RWPE2 (cell line): ENCODE results near the gene CCDC192.

Experiments
- ATAC-seq: fragments of 200-7000 bp; cut with Tn5 transposase; 3 replicates; pipeline ENCODE4 v1.9.1; 2021; ENCODE audit warnings: low read depth
- DNase-seq: peaks from one replicate; pipeline ENCODE4 v3.0.0-alpha.2; 2020; ENCODE audit warnings: low spot score
- H3K27ac ChIP-seq: fragments of 450-650 bp; 2 replicates; pipeline ENCODE4 v1.5.1; 2017; ENCODE audit warnings: mild to moderate bottlenecking; ENCODE audit not compliant: poor library complexity, severe bottlenecking
- H3K27me3 ChIP-seq: fragments of 250-450 bp; sonication (Bioruptor Pico); 2 replicates; pipeline ENCODE4 v1.5.1; 2021; ENCODE audit warnings: mild to moderate bottlenecking, moderate library complexity; ENCODE audit not compliant: insufficient read depth, poor library complexity, severe bottlenecking
- H3K36me3 ChIP-seq: fragments of 250-450 bp; sonication (Bioruptor Pico); 2 replicates; pipeline ENCODE4 v1.5.1; 2020; ENCODE audit warnings: low read depth, mild to moderate bottlenecking, moderate library complexity
- H3K4me1 ChIP-seq: fragments of 250-450 bp; sonication (Bioruptor Pico); 2 replicates; pipeline ENCODE4 v1.5.1; 2021; ENCODE audit warnings: mild to moderate bottlenecking, moderate library complexity; ENCODE audit not compliant: insufficient read depth, poor library complexity, severe bottlenecking
- H3K4me3 ChIP-seq: fragments of 250-450 bp; sonication (Bioruptor Pico); 2 replicates; pipeline ENCODE4 v1.5.1; 2021; ENCODE audit warnings: mild to moderate bottlenecking, moderate library complexity; ENCODE audit not compliant: severe bottlenecking
- H3K9me3 ChIP-seq: fragments of 250-450 bp; sonication (Bioruptor Pico); 2 replicates; pipeline ENCODE4 v1.5.1; 2021; ENCODE audit warnings: mild to moderate bottlenecking, moderate library complexity; ENCODE audit not compliant: severe bottlenecking
- TF ChIP-seq, protein P1 (sequence below): fragments of 450-650 bp; IDR thresholded peaks from one replicate; pipeline ENCODE4 v1.5.1; 2017; ENCODE audit warnings: mild to moderate bottlenecking, moderate library complexity; ENCODE audit not compliant: poor library complexity, severe bottlenecking

Gene CCDC192

DNA sequence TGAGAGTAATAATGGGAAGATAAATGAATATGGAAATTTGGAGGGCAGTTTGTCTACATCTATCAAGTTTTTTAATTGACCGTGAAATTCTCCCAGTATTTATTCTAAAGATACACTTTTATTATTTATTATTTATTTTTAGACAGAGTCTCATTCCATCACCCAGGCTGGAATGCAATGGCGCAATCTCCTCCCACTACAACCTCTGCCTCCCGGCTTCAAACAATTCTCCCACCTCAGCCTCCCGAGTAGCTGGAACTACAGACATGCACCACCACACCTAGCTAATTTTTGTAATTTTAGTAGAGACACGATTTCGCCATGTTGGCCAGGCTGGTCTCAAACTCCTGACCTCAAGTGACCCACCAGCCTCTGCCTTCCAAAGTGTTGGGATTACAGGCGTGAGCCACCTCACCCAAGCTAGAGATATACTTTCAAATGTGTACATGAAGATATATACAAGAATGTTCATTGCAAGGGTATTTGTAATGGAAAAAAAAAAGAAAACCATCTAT is 282.7 kb downstream of the CCDC192 start:
- Histone ChIP-seq H3K27me3 (no peaks in the 10 kb centered on the region), H3K27ac (no peak overlapping the region), H3K4me1 (peaks cover 14% of the 10 kb centered on the region), H3K36me3 (no peaks in the 10 kb centered on the region), H3K4me3 (no peak overlapping the region), H3K9me3 (no peaks in the 10 kb centered on the region)
- TF ChIP-seq, protein P1, sequence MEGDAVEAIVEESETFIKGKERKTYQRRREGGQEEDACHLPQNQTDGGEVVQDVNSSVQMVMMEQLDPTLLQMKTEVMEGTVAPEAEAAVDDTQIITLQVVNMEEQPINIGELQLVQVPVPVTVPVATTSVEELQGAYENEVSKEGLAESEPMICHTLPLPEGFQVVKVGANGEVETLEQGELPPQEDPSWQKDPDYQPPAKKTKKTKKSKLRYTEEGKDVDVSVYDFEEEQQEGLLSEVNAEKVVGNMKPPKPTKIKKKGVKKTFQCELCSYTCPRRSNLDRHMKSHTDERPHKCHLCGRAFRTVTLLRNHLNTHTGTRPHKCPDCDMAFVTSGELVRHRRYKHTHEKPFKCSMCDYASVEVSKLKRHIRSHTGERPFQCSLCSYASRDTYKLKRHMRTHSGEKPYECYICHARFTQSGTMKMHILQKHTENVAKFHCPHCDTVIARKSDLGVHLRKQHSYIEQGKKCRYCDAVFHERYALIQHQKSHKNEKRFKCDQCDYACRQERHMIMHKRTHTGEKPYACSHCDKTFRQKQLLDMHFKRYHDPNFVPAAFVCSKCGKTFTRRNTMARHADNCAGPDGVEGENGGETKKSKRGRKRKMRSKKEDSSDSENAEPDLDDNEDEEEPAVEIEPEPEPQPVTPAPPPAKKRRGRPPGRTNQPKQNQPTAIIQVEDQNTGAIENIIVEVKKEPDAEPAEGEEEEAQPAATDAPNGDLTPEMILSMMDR: no peak
- ATAC-seq (no peak), DNase-seq (no peak)

GRCh38 chr5:127987354-127988145 is 284.4 kb downstream of the CCDC192 start:
- no peaks in the 10 kb centered on the region; the same call in 1 of the 2 replicates for H3K36me3 ChIP-seq
- H3K4me1 ChIP-seq: peaks cover 14% of the 10 kb centered on the region
- no peak overlapping the region for H3K4me3 ChIP-seq
- DNase-seq (no peak), ATAC-seq (peak; percentile 55; the same call in 2 of the 3 replicates)
- H3K27me3 ChIP-seq: no peaks in the 10 kb centered on the region
- TF ChIP-seq, protein P1: no peak
- H3K9me3 ChIP-seq: no peaks in the 10 kb centered on the region
- H3K27ac ChIP-seq: peak overlapping the region; percentile 65

- H3K4me1 ChIP-seq: peaks cover 14% of the 10 kb centered on the region
- ATAC-seq (peak; percentile 93), DNase-seq (no peak)
- TF ChIP-seq, protein P1: no peak
- no peak overlapping the region for H3K4me3 ChIP-seq
- H3K27me3 ChIP-seq: no peaks in the 10 kb centered on the region
- no peaks in the 10 kb centered on the region for H3K9me3 ChIP-seq
- peak overlapping the region; percentile 65 for H3K27ac ChIP-seq
- H3K36me3 ChIP-seq: no peaks in the 10 kb centered on the region; the same call in 1 of the 2 replicates
Measured at GRCh38 chr5:127988146-127988760, 285.1 kb downstream of the CCDC192 start.
